Measurements from ENCODE around the gene PIK3R6.
"Not testable (repeated sequence)": the region's sequence is repeated elsewhere in the genome, so short reads cannot be mapped to it uniquely, and the experiment has no call there.

Gene PIK3R6

GRCh38 chr17:8821446-8822105, 45.9 kb downstream of the PIK3R6 start:
- DNase-seq, result no peak

- DNase-seq, result no peak
Observed at GRCh38 chr17:8820311-8821010, 47.0 kb downstream of the PIK3R6 start.

- DNase-seq, result no peak
Observed at GRCh38 chr17:8818654-8819330, 48.7 kb downstream of the PIK3R6 start.

GRCh38 chr17:8818047-8818446, 49.4 kb downstream of the PIK3R6 start:
- no peak for DNase-seq

- DNase-seq, result no peak
Observed at GRCh38 chr17:8806926-8807550, 60.4 kb downstream of the PIK3R6 start.

GRCh38 chr17:8806253-8806925, 61.1 kb downstream of the PIK3R6 start:
- no peak for DNase-seq

GRCh38 chr17:8805396-8805795, 62.1 kb downstream of the PIK3R6 start:
- DNase-seq, result not testable (repeated sequence)

GRCh38 chr17:8803531-8804420, 63.7 kb downstream of the PIK3R6 start:
- no peak for DNase-seq

GRCh38 chr17:8801135-8801840, 66.2 kb downstream of the PIK3R6 start:
- no peak for DNase-seq

GRCh38 chr17:8800656-8801055, 66.8 kb downstream of the PIK3R6 start:
- DNase-seq, result no peak

- no peak for DNase-seq
Observed at GRCh38 chr17:8799570-8800212, 67.8 kb downstream of the PIK3R6 start.

GRCh38 chr17:8798846-8799569, 68.5 kb downstream of the PIK3R6 start, which contains the start of gene MFSD6L:
Gene MFSD6L (minus strand): TSS chr17:8799365. CDS start chr17:8799120, 245 bp downstream.
- no peak for DNase-seq

- DNase-seq, result no peak
Observed at GRCh38 chr17:8798176-8798845, 69.2 kb downstream of the PIK3R6 start.

- no peak for DNase-seq
Observed at GRCh38 chr17:8797621-8798175, 69.8 kb downstream of the PIK3R6 start.

- DNase-seq, result no peak
Observed at GRCh38 chr17:8794636-8795035, 72.8 kb downstream of the PIK3R6 start.

- no peak for DNase-seq
Observed at GRCh38 chr17:8793649-8794048, 73.8 kb downstream of the PIK3R6 start.

GRCh38 chr17:8792646-8793045, 74.8 kb downstream of the PIK3R6 start:
- DNase-seq, result no peak

- peak; percentile 13 for DNase-seq
Observed at GRCh38 chr17:8791910-8792270, 75.6 kb downstream of the PIK3R6 start.
